Activated B cell treated with CpG ODN at 0.5 μM for 24 hours (primary cell): ENCODE measurements around the gene TMEM231. TPM values are rescaled to one million over a fixed set of nuclear protein-coding genes. Genes with fewer than 3 reads are reported as not detected.

Experiments
- ATAC-seq: fragments of 200-7000 bp; cut with Tn5 transposase; one replicate; pipeline ENCODE4 v1.10.0; 2021; ENCODE audit warnings: low read depth, mild to moderate bottlenecking, moderate library complexity
- CTCF ChIA-PET: fragments of 350-600 bp; sonication (Branson Sonifier 250); formaldehyde crosslinking; loops from one replicate; lab custom pipeline; 2021; ENCODE audit warnings: antibody characterized with exemption; lab: Charles Lee
- POLR2A ChIA-PET: fragments of 350-600 bp; sonication (Branson Sonifier 250); formaldehyde crosslinking; loops from one replicate; lab custom pipeline; 2021; ENCODE audit warnings: antibody characterized with exemption; lab: Charles Lee
- DNase-seq: peaks from one replicate; pipeline ENCODE4 v3.0.0; 2022
- H3K27ac Mint-ChIP-seq: one replicate; pipeline ENCODE4 v1.8.0; 2020; ENCODE audit warnings: mixed read lengths
- H3K27me3 Mint-ChIP-seq: one replicate; pipeline ENCODE4 v1.8.0; 2021; ENCODE audit warnings: mixed read lengths
- H3K36me3 Mint-ChIP-seq: one replicate; pipeline ENCODE4 v1.8.0; 2021; ENCODE audit warnings: low read depth, mixed read lengths
- H3K4me1 Mint-ChIP-seq: one replicate; pipeline ENCODE4 v1.8.0; 2021; ENCODE audit warnings: mixed read lengths
- H3K4me3 Mint-ChIP-seq: one replicate; pipeline ENCODE4 v1.8.0; 2020; ENCODE audit warnings: mild to moderate bottlenecking, mixed read lengths
- H3K9me3 Mint-ChIP-seq: one replicate; pipeline ENCODE4 v1.8.0; 2020; ENCODE audit warnings: mixed read lengths
- intact Hi-C: fragments of 100-400 bp; cut with micrococcal nuclease; formaldehyde crosslinking; loops from one replicate; pipeline ENCODE4 v1.15.1; 2024
- total RNA-seq: library from RNA; stranded (reverse); gene quantifications from 2 replicates; pipeline ENCODE4 v1.2.3, GENCODE V29; 2022
- TF ChIP-seq, protein P1 (sequence below): fragments of 200-600 bp; IDR thresholded peaks from one replicate; pipeline ENCODE4 v1.8.0; 2022; ENCODE audit warnings: antibody characterized with exemption, mild to moderate bottlenecking

The TMEM231 gene
- total RNA-seq, 1 donor from 2014 or later, result 4.1 TPM

DNA sequence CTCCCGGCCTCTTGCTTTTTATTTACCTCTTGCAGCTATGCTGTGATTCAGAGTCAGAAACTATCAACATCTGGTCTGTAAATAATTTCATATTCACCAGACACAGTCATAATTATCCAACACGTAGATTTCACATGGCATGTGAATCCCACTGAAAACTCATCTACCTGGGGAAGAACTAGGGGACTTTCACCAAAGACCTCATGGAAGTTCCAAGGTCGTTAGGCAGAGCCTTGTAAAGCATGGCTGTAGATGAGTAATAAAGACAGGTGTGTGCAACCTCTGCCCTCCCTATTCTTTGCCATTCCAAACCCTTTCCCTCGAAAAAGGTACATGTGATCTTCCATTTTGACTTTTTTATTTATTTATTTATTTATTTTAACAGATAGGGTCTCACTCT is 18.3 kb downstream of the TMEM231 start:
- intact Hi-C loops, result no loop called here
- H3K4me3 Mint-ChIP-seq, result no peak overlapping the region
- peaks cover 3% of the 10 kb centered on the region for H3K27me3 Mint-ChIP-seq
- H3K36me3 Mint-ChIP-seq, result no peaks in the 10 kb centered on the region
- no peak overlapping the region for H3K27ac Mint-ChIP-seq
- no peak for ATAC-seq
- no peaks in the 10 kb centered on the region for H3K9me3 Mint-ChIP-seq
- ChIA-PET POLR2A (no interaction called here), CTCF (no interaction called here)
- TF ChIP-seq, protein P1, sequence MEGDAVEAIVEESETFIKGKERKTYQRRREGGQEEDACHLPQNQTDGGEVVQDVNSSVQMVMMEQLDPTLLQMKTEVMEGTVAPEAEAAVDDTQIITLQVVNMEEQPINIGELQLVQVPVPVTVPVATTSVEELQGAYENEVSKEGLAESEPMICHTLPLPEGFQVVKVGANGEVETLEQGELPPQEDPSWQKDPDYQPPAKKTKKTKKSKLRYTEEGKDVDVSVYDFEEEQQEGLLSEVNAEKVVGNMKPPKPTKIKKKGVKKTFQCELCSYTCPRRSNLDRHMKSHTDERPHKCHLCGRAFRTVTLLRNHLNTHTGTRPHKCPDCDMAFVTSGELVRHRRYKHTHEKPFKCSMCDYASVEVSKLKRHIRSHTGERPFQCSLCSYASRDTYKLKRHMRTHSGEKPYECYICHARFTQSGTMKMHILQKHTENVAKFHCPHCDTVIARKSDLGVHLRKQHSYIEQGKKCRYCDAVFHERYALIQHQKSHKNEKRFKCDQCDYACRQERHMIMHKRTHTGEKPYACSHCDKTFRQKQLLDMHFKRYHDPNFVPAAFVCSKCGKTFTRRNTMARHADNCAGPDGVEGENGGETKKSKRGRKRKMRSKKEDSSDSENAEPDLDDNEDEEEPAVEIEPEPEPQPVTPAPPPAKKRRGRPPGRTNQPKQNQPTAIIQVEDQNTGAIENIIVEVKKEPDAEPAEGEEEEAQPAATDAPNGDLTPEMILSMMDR, result no peak
- DNase-seq, result no peak
- H3K4me1 Mint-ChIP-seq, result no peaks in the 10 kb centered on the region

DNA sequence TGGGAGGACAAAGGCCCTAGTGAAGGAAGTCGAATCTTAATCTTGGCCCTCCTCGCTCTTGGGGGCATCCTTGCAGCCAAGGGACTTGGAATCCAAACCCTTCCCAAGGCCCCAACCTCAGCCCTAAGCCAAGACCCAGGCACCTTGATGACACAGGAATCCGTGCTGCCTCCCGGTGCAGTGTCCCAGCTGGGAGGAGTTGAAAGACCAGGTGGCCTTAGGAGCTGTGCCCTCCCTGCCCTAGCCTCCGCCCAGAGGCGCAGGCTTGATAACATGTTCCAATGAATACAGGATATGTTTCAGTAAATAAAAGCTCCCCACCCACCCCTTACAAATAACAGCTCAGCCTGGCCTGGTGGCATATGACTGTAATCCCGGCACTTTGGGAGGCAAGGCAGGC is 20.2 kb downstream of the TMEM231 start, which contains the start of gene CHST5:
CHST5 (minus strand) TSS at position 208 of the 400 bp plus-strand sequence. CDS start 5,724 bp downstream, outside the sequence.
- ChIA-PET POLR2A (interaction anchor here (0.7 to 1.2 kb wide), 2 partner anchors 19 kb away, joined by 3 to 6 read pairs; no protein-coding TSS in a partner anchor), CTCF (no interaction called here)
- H3K9me3 Mint-ChIP-seq, result no peaks in the 10 kb centered on the region
- H3K27me3 Mint-ChIP-seq, result peaks cover 5% of the 10 kb centered on the region
- H3K4me3 Mint-ChIP-seq, result no peak within 1 kb of the TSS
- intact Hi-C loops, result no loop called here
- H3K4me1 Mint-ChIP-seq, result no peaks in the 10 kb centered on the region
- ATAC-seq, result no peak
- H3K36me3 Mint-ChIP-seq, result no peaks in the 10 kb centered on the region
- DNase-seq, result no peak
- TF ChIP-seq, protein P1, result no peak
- H3K27ac Mint-ChIP-seq, result no peak within 1 kb of the TSS

GRCh38 chr16:75535211-75535843 is 20.7 kb downstream of the TMEM231 start:
- intact Hi-C loops, result no loop called here
- POLR2A ChIA-PET, result no interaction called here
- Mint-ChIP-seq H3K27ac (no peak overlapping the region), H3K27me3 (peaks cover 5% of the 10 kb centered on the region), H3K9me3 (no peaks in the 10 kb centered on the region), H3K36me3 (no peaks in the 10 kb centered on the region), H3K4me3 (no peak overlapping the region), H3K4me1 (no peaks in the 10 kb centered on the region)
- no peak for ATAC-seq
- CTCF ChIA-PET, result no interaction called here
- TF ChIP-seq, protein P1, result no peak
- DNase-seq, result no peak

DNA sequence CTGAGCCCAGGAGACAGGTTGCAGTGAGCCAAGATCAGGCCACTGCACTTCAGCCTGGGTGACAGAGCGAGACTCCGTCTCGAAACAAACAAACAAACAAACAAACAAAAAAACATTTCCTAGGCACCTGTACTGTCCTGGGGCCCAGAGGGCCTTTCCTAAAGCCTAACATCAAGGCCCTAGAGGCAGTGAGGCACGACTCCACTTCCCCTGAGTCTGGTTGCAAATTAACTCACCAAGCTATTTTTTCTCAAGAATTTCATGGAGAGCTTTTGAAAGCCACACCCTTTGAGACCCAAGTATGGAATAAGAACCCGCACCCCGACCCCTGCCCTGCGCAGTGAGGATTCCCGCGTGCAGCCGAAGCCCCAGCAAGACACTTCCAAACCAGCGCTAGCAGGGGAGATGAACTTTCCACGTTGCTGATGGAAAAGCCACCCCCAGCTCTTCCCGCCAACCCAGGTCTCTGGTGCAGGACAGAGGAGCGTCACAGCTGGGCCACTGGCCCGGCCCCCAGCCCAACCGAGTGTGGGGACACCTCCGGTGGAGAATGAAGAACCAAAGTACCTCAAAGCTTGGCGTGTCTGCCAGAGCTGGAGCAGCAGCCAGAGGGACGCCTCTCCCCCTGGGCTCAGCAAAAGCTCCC is 21.4 kb downstream of the TMEM231 start:
- H3K27ac Mint-ChIP-seq, result no peak overlapping the region
- no peak for ATAC-seq
- H3K27me3 Mint-ChIP-seq, result peaks cover 5% of the 10 kb centered on the region
- intact Hi-C loops, result no loop called here
- H3K36me3 Mint-ChIP-seq, result no peaks in the 10 kb centered on the region
- no peak for DNase-seq
- TF ChIP-seq, protein P1, result no peak
- no peak overlapping the region for H3K4me3 Mint-ChIP-seq
- ChIA-PET CTCF (no interaction called here), POLR2A (no interaction called here)
- no peaks in the 10 kb centered on the region for H3K9me3 Mint-ChIP-seq
- H3K4me1 Mint-ChIP-seq, result no peaks in the 10 kb centered on the region

DNA sequence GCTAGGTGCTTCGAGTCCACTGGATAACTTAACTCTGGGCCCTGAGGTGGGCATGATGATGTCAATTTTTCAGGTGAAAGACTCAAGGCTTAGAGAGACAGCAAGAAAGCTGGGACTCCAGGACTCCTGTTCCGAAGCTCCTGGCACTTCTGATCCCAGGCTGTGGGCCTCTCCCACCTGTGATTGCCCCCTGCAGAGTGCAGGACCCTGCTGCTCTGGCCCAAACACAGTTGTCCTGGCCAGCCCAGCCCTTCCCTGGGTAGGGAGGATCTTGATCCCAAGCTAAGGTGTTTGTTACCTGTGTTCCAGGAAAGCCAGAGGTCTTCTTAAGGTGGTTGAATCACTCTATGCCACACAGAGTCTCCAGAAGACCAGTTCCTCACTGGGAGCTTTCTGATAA is 23.3 kb downstream of the TMEM231 start:
- H3K36me3 Mint-ChIP-seq, result no peaks in the 10 kb centered on the region
- intact Hi-C loops, result no loop called here
- CTCF ChIA-PET, result interaction anchor here (1.0 kb wide), 1 partner anchor 15 kb away, joined by 4 read pairs; no protein-coding TSS in a partner anchor

More for the DNA sequence above, 23.3 kb downstream of the TMEM231 start:
- Mint-ChIP-seq H3K9me3 (no peaks in the 10 kb centered on the region), H3K4me3 (no peak overlapping the region), H3K4me1 (no peaks in the 10 kb centered on the region), H3K27me3 (peaks cover 5% of the 10 kb centered on the region), H3K27ac (no peak overlapping the region)
- TF ChIP-seq, protein P1, result no peak
- ATAC-seq (no peak), DNase-seq (no peak)
- POLR2A ChIA-PET, result no interaction called here
